Neural progenitor cell (in vitro differentiated cells): ENCODE data around the gene IL17F. TPM values are rescaled to one million over a fixed set of nuclear protein-coding genes. Genes with fewer than 3 reads are reported as not detected.

ENCODE experiments used
- DNase-seq: peaks from one replicate; pipeline ENCODE4 v3.0.0-alpha.2; 2016; ENCODE audit warnings: low spot score
- H2AFZ ChIP-seq: fragments of 200-600 bp; sonication (generic); replicated peaks from 2 replicates; pipeline ENCODE4 v1.6.1; 2016; ENCODE audit warnings: antibody characterized with exemption
- H3F3A ChIP-seq: fragments of 200-600 bp; sonication (generic); 2 replicates; pipeline ENCODE4 v1.6.1; 2016; ENCODE audit warnings: antibody characterized with exemption, low read depth
- H3K27ac ChIP-seq: fragments of 200-600 bp; sonication (generic); 2 replicates; pipeline ENCODE4 v1.5.1; 2016; ENCODE audit warnings: mild to moderate bottlenecking
- H3K27me3 ChIP-seq: fragments of 200-600 bp; sonication (generic); 2 replicates; pipeline ENCODE4 v1.6.1; 2016; ENCODE audit warnings: mild to moderate bottlenecking, moderate library complexity
- H3K36me3 ChIP-seq: fragments of 200-600 bp; sonication (generic); 2 replicates; pipeline ENCODE4 v1.5.1; 2016
- H3K4me1 ChIP-seq: fragments of 200-600 bp; sonication (generic); 2 replicates; pipeline ENCODE4 v1.6.1; 2016; ENCODE audit warnings: mixed run types
- H3K4me2 ChIP-seq: fragments of 200-600 bp; sonication (generic); 2 replicates; pipeline ENCODE4 v1.6.1; 2016
- H3K4me3 ChIP-seq: fragments of 200-600 bp; sonication (generic); 2 replicates; pipeline ENCODE4 v1.5.1; 2016
- H3K79me2 ChIP-seq: fragments of 200-600 bp; sonication (generic); 2 replicates; pipeline ENCODE4 v1.6.1; 2016; ENCODE audit warnings: low read depth
- H3K9ac ChIP-seq: fragments of 200-600 bp; sonication (generic); 2 replicates; pipeline ENCODE4 v1.6.1; 2016
- H3K9me3 ChIP-seq: fragments of 200-600 bp; sonication (generic); 2 replicates; pipeline ENCODE4 v1.5.1; 2016; ENCODE audit warnings: low read depth
- H4K20me1 ChIP-seq: fragments of 200-600 bp; sonication (generic); 2 replicates; pipeline ENCODE4 v1.6.1; 2016; ENCODE audit warnings: low read depth
- H3K27ac Mint-ChIP-seq: 3 replicates; pipeline ENCODE4 v1.8.0; 2021; ENCODE audit warnings: mixed read lengths
- H3K27me3 Mint-ChIP-seq: 2 replicates; pipeline ENCODE4 v1.8.0; 2022; ENCODE audit warnings: low read depth, mild to moderate bottlenecking, inconsistent platforms, moderate library complexity, mixed read lengths; ENCODE audit not compliant: insufficient read depth
- H3K36me3 Mint-ChIP-seq: 3 replicates; pipeline ENCODE4 v1.8.0; 2021; ENCODE audit warnings: mixed read lengths
- H3K4me1 Mint-ChIP-seq: 3 replicates; pipeline ENCODE4 v1.8.0; 2021; ENCODE audit warnings: mixed read lengths
- H3K4me3 Mint-ChIP-seq: 3 replicates; pipeline ENCODE4 v1.8.0; 2021; ENCODE audit warnings: mild to moderate bottlenecking, moderate library complexity, mixed read lengths
- H3K9me3 Mint-ChIP-seq: 3 replicates; pipeline ENCODE4 v1.8.0; 2020; ENCODE audit warnings: mixed read lengths
- CTCF ChIP-seq: fragments of 200-600 bp; sonication (generic); IDR thresholded peaks from 2 replicates; pipeline ENCODE4 v1.5.1; 2017; ENCODE audit warnings: antibody characterized with exemption, mild to moderate bottlenecking
- EZH2 ChIP-seq: fragments of 200-600 bp; sonication (generic); IDR thresholded peaks from 2 replicates; pipeline ENCODE4 v1.6.1; 2017; ENCODE audit warnings: antibody characterized with exemption, mild to moderate bottlenecking, moderate library complexity
- EZH2phosphoT487 ChIP-seq: fragments of 200-600 bp; sonication (generic); IDR thresholded peaks from 2 replicates; pipeline ENCODE4 v1.6.1; 2017; ENCODE audit warnings: antibody characterized with exemption
- total RNA-seq: library from RNA; depleted of rRNA; stranded (reverse); fragments of >200 nt; gene quantifications from 2 replicates; pipeline ENCODE4 v1.2.3, GENCODE V29; 2015; ENCODE audit warnings: low replicate concordance

IL17F gene
- total RNA-seq, 1 donor from 2014 or later = not detected

GRCh38 chr6:52227495-52227894, 16.8 kb downstream of the IL17F start:
- Mint-ChIP-seq H3K36me3 (no peaks in the 10 kb centered on the region), H3K4me1 (no peaks in the 10 kb centered on the region), H3K4me3 (no peak overlapping the region), H3K9me3 (no peaks in the 10 kb centered on the region), H3K27ac (no peak overlapping the region), H3K27me3 (peaks cover 7% of the 10 kb centered on the region)
- H3K4me1 ChIP-seq = no peaks in the 10 kb centered on the region
- H3K4me3 ChIP-seq = no peak overlapping the region
- H3F3A ChIP-seq = no peaks in the 10 kb centered on the region
- H3K4me2 ChIP-seq = no peak overlapping the region
- no peaks in the 10 kb centered on the region for H3K36me3 ChIP-seq
- H3K27me3 ChIP-seq = no peaks in the 10 kb centered on the region
- H3K27ac ChIP-seq = no peak overlapping the region
- H4K20me1 ChIP-seq = no peaks in the 10 kb centered on the region
- no peaks in the 10 kb centered on the region for H3K9me3 ChIP-seq
- no peak overlapping the region for H2AFZ ChIP-seq
- H3K9ac ChIP-seq = no peak overlapping the region
- no peaks in the 10 kb centered on the region for H3K79me2 ChIP-seq
- no peak for TF ChIP-seq EZH2
- no peak for TF ChIP-seq EZH2phosphoT487
- no peak for TF ChIP-seq CTCF
- DNase-seq = no peak

GRCh38 chr6:52221302-52221701, 23.0 kb downstream of the IL17F start:
- Histone ChIP-seq H3K9ac (no peak overlapping the region), H3F3A (no peaks in the 10 kb centered on the region), H4K20me1 (no peaks in the 10 kb centered on the region), H3K9me3 (no peaks in the 10 kb centered on the region), H3K36me3 (no peaks in the 10 kb centered on the region), H3K4me3 (no peak overlapping the region), H3K27ac (no peak overlapping the region), H3K4me2 (no peak overlapping the region), H3K27me3 (no peaks in the 10 kb centered on the region), H3K79me2 (no peaks in the 10 kb centered on the region), H3K4me1 (no peaks in the 10 kb centered on the region), H2AFZ (no peak overlapping the region)
- TF ChIP-seq CTCF (no peak), EZH2 (no peak), EZH2phosphoT487 (no peak)
- no peak for DNase-seq
- H3K27ac Mint-ChIP-seq = no peak overlapping the region
- no peaks in the 10 kb centered on the region for H3K4me1 Mint-ChIP-seq
- H3K4me3 Mint-ChIP-seq = no peak overlapping the region
- no peaks in the 10 kb centered on the region for H3K9me3 Mint-ChIP-seq
- no peaks in the 10 kb centered on the region for H3K36me3 Mint-ChIP-seq
- H3K27me3 Mint-ChIP-seq = peaks cover 3% of the 10 kb centered on the region

GRCh38 chr6:52217761-52218160, 26.5 kb downstream of the IL17F start:
- no peaks in the 10 kb centered on the region for H3K4me1 Mint-ChIP-seq
- H3F3A ChIP-seq = no peaks in the 10 kb centered on the region
- no peak for DNase-seq
- H3K27me3 Mint-ChIP-seq = no peaks in the 10 kb centered on the region
- no peaks in the 10 kb centered on the region for H3K36me3 Mint-ChIP-seq
- no peaks in the 10 kb centered on the region for H3K36me3 ChIP-seq
- no peak overlapping the region for H3K4me3 ChIP-seq
- no peaks in the 10 kb centered on the region for H3K9me3 ChIP-seq
- H3K27ac Mint-ChIP-seq = no peak overlapping the region
- no peaks in the 10 kb centered on the region for H3K79me2 ChIP-seq
- H3K4me2 ChIP-seq = no peak overlapping the region
- no peaks in the 10 kb centered on the region for H4K20me1 ChIP-seq
- no peak overlapping the region for H3K27ac ChIP-seq
- no peaks in the 10 kb centered on the region for H3K9me3 Mint-ChIP-seq
- TF ChIP-seq CTCF = no peak
- TF ChIP-seq EZH2phosphoT487 = no peak
- no peak for TF ChIP-seq EZH2
- no peak overlapping the region for H2AFZ ChIP-seq
- no peak overlapping the region for H3K4me3 Mint-ChIP-seq
- no peaks in the 10 kb centered on the region for H3K4me1 ChIP-seq
- no peaks in the 10 kb centered on the region for H3K27me3 ChIP-seq
- no peak overlapping the region for H3K9ac ChIP-seq
